Muscle layer of colon (tissue), 2 donors: Measurements from ENCODE around the gene SPACA5B.
"Not testable (repeated sequence)": the region's sequence is repeated elsewhere in the genome, so short reads cannot be mapped to it uniquely, and the experiment has no call there.

ENCODE experiments used
- H3K27ac ChIP-seq: one replicate; pipeline ENCODE4 v1.7.0; 2013; ENCODE audit warnings: low read depth, mild to moderate bottlenecking, low read length, moderate library complexity
- H3K27me3 ChIP-seq, 2 donors: one replicate each; pipeline ENCODE4 v1.7.0; 2013; ENCODE audit warnings: low read length in 2 of 2, mild to moderate bottlenecking in 2 of 2; ENCODE audit not compliant: insufficient read depth in 2 of 2, control insufficient read depth in 1 of 2
- H3K36me3 ChIP-seq: one replicate; pipeline ENCODE4 v1.7.0; 2013; ENCODE audit warnings: mild to moderate bottlenecking, low read length; ENCODE audit not compliant: insufficient read depth
- H3K4me1 ChIP-seq: one replicate; pipeline ENCODE4 v1.7.0; 2013; ENCODE audit warnings: mild to moderate bottlenecking, low read length; ENCODE audit not compliant: insufficient read depth
- H3K4me3 ChIP-seq, 2 donors: one replicate each; pipeline ENCODE4 v1.7.0; 2013; ENCODE audit warnings: low read length in 2 of 2, low read depth in 1 of 2, mild to moderate bottlenecking in 1 of 2, moderate library complexity in 1 of 2
- H3K9ac ChIP-seq: one replicate; pipeline ENCODE4 v1.7.0; 2013; ENCODE audit warnings: low read length
- H3K9me3 ChIP-seq: one replicate; pipeline ENCODE4 v1.7.0; 2013; ENCODE audit warnings: mild to moderate bottlenecking, low read length
- donor health status: abdominal sarcoma.
- donor health status: Adenocarcinoma of cecum.

Gene SPACA5B

DNA sequence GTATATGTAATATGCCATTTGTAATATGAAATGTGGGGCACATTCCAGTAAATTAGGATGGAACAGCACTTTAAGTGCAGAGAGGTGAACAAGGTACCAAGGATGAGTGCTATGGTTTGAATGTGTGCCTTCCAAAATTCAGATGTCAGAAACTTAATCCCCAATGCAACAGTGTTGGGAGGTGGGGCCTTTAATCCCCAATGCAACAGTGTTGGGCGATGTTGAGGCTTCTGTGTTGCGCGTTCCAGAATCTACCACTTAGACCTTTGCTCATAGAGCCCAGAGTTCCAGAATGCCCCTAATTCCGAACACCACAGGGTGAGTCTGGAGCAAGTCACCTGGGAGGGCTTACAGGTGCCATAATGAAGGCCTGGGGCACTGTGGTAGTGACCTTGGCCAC is at the start of gene SPACA5B:
Gene SPACA5B (plus strand): TSS at position 301 of the 400 bp plus-strand sequence. CDS start 62 bp downstream, at position 363.
- H3K4me1 ChIP-seq, H3K9me3 ChIP-seq, H3K27ac ChIP-seq, H3K4me3 ChIP-seq, H3K9ac ChIP-seq, H3K27me3 ChIP-seq, H3K36me3 ChIP-seq: not testable (repeated sequence)

DNA sequence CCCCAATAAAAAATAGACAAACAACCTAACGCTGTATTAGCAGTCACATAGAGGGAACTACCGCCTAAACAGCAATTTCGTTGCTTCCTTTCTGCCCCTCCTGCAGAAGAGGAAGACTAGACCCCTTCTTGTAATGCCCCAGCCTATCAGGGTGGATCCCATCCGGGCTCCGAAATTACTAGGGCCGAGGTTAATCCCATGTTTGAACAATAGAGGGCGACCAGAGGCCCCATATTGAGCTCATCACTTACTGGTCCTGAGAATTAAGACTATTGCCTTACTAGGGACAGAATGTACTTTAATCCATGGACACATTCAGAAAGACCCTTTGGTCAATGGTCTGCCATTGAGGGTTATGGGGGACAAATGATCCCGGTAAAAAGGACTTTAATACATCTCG is 47.2 kb upstream of the SPACA5B start:
- Histone ChIP-seq H3K9me3 (no peaks in the 10 kb centered on the region), H3K4me1 (no peaks in the 10 kb centered on the region), H3K36me3 (no peaks in the 10 kb centered on the region), H3K27me3 (no peaks in the 10 kb centered on the region), H3K9ac (no peak overlapping the region), H3K4me3 (no peak overlapping the region), H3K27ac (no peak overlapping the region)

DNA sequence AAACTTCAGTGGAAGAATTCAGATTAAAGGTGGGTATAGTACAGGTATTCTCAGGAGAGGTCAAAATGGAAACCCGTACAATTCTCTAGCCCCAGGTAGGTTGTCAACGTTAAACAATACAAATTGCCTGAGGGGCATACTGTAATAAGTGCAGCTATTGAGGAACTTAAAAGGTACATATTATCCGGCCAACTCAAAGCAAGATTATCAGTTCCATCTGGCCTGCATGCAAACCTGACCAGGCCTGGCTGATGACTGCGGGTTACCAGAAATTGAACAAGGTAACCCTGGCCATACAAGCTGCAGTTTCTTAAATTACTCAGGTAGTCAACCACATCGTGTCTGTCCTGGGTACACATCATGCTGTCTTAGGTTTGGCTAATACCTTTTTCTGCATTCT is 46.7 kb upstream of the SPACA5B start:
- no peaks in the 10 kb centered on the region for H3K4me1 ChIP-seq
- H3K36me3 ChIP-seq: no peaks in the 10 kb centered on the region
- no peaks in the 10 kb centered on the region for H3K9me3 ChIP-seq
- no peak overlapping the region for H3K9ac ChIP-seq
- no peak overlapping the region for H3K27ac ChIP-seq
- peaks cover 0 to under 1% of the 10 kb centered on the region in 2 donors for H3K27me3 ChIP-seq
- no peak overlapping the region for H3K4me3 ChIP-seq

DNA sequence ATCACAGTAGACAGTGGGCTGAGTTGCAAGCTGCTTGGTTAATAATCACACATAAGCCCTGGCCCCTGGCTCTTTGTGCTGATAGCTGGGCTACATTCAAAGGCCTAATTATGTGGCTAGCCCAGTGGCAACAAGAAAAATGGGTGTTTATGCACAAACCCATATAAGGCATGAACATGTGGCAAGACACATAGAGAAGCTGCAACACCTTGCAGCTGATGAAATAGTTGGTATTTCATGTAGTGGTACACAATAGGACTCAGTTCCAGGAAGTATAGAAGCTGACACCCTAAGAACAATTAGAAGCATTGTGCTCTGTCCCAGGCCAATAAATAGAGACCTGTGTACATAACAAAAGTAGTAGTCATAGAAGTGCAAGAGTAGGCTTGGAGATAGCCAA is 44.3 kb upstream of the SPACA5B start:
- Histone ChIP-seq H3K4me3 (no peak overlapping the region), H3K27me3 (peaks cover 0 to 4% of the 10 kb centered on the region in 2 donors)

DNA sequence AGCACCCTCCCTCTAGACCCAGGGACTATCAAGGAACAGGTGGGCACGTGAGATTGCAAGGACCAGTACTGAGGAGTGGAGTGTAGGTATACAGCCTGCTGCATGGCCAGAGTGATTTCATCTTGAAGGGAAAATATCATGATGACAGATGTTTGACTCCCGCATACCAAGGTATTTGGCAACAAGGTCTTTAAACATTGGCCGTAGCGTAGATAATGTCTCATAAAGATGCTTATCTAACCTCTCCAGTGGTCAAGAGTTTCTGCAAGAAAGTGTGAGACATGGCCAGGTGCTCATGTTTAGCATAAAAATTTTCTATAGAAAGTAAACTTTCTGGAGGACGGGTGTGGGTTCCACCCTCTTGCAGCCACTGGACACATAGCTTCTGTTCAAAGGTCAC is 40.3 kb upstream of the SPACA5B start:
- no peak overlapping the region for H3K27ac ChIP-seq
- H3K27me3 ChIP-seq: peaks cover 0 to 4% of the 10 kb centered on the region in 2 donors
- H3K9me3 ChIP-seq: no peaks in the 10 kb centered on the region
- H3K4me3 ChIP-seq: no peak overlapping the region
- no peaks in the 10 kb centered on the region for H3K36me3 ChIP-seq
- no peaks in the 10 kb centered on the region for H3K4me1 ChIP-seq
- H3K9ac ChIP-seq: no peak overlapping the region

More for the DNA sequence above, 44.3 kb upstream of the SPACA5B start:
- Histone ChIP-seq H3K4me1 (no peaks in the 10 kb centered on the region), H3K9ac (no peak overlapping the region), H3K9me3 (no peaks in the 10 kb centered on the region), H3K27ac (no peak overlapping the region), H3K36me3 (no peaks in the 10 kb centered on the region)

DNA sequence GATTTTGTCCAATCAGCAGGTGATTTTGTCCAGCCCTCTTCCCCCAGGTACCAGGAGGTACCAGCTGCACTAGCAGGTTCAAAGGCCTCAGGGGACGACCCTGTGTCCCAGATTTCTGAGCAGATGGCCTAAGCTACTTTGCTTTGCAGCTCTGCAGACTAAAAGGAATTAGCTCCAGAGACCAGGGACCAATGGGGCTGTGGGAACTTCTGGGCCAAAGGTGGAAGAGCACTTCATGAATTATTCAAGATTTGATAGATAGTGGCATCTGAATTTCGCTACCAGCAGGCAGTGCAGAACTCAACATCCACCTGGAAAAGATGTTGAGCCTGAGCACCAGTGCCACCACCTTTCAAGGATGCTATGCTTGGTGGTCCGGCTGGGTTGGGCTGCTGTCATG is 37.9 kb upstream of the SPACA5B start:
- H3K9me3 ChIP-seq, H3K27ac ChIP-seq, H3K4me1 ChIP-seq, H3K9ac ChIP-seq, H3K27me3 ChIP-seq, H3K36me3 ChIP-seq, H3K4me3 ChIP-seq: not testable (repeated sequence)

DNA sequence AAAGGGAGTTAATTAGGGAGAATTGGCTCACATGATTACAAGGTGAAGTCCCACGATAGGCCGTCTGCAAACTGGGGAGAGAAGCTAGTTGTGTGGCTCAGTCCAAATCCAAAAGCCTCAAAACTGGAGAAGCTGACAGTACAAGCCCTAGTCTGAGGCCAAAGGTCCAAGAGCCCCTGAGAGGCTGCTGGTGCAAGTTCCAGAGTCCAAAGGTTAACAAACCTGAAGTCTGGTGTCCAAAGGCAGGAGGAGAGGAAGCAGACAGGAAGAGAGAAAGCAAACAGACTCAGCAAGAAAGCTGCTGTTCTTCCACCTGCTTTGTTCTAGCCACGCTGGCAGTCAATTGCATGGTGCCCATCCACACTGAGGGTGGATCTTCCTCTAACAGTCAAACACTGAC is 29.0 kb upstream of the SPACA5B start:
- Histone ChIP-seq H3K4me1 (no peaks in the 10 kb centered on the region), H3K9ac (no peak overlapping the region), H3K27ac (no peak overlapping the region), H3K4me3 (no peak overlapping the region), H3K36me3 (no peaks in the 10 kb centered on the region), H3K9me3 (no peaks in the 10 kb centered on the region), H3K27me3 (no peaks in the 10 kb centered on the region)

DNA sequence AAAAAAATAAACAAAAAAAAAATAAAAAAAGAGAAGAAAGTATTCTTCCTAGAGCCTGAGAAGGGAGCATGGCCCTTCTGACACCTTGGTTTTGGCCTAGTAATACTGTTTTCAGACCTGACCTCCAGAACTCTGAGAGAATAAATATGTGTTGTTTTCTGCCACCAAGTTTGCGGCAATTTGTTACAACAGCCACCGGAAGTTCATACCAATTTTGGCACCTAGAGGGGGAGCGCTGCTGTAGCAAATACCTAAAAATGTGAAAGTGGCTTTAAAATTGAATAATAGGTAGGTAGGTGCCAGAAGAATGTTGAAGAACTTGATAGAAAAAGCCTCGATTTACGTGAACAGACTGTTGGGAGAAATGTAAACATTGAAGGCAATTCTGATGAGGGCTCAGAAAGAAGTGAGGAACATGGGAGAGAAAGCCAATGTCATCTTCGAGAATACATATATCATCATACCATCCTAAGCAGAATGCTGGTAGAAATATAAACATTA is 27.5 kb upstream of the SPACA5B start:
- Histone ChIP-seq H3K27me3 (no peaks in the 10 kb centered on the region), H3K36me3 (no peaks in the 10 kb centered on the region), H3K4me1 (no peaks in the 10 kb centered on the region), H3K9ac (no peak overlapping the region), H3K9me3 (no peaks in the 10 kb centered on the region), H3K4me3 (no peak overlapping the region), H3K27ac (no peak overlapping the region)

DNA sequence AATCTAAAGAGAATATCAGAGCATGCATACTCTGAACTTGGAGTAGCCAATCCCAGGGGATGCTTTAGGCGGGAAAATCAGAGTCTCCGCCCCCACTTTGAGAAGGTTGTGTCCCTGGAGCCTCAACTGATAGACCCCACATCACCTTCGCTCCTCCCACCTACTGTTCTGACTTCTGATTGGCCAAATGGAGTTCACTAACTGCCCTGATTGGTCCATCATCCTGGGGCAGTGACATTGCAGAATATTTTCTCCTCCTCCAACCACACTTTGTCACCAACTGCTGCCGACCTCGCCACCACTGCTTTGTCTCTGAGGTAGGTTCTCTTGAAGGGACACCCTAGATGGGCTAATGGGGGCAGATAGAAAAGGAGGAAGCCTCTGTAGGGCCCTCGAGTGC is 22.7 kb upstream of the SPACA5B start:
- no peaks in the 10 kb centered on the region for H3K27me3 ChIP-seq
- no peak overlapping the region for H3K9ac ChIP-seq
- no peak overlapping the region for H3K4me3 ChIP-seq
- H3K4me1 ChIP-seq: no peaks in the 10 kb centered on the region
- H3K9me3 ChIP-seq: no peaks in the 10 kb centered on the region
- H3K27ac ChIP-seq: no peak overlapping the region
- H3K36me3 ChIP-seq: no peaks in the 10 kb centered on the region

DNA sequence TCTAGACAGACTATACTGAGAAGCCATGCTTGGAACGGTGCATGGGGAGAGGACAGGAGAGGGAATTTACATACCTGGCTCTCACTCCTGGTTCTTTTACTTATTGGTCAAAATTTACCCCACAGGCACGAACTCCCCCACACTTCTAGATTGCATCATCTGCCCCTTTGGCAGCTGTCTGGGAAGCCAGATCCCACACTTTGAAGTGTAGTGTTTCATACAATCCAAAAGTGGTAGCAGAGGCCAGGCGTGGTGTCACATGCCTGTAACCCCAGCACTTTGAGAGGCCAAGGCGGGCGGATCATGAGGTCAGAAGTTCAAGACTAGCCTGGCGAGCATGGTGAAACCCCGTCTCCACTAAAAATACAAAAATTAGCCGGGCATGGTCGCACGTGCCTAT is 5.1 kb upstream of the SPACA5B start:
- H3K4me1 ChIP-seq, H3K27me3 ChIP-seq, H3K27ac ChIP-seq, H3K9ac ChIP-seq, H3K9me3 ChIP-seq, H3K36me3 ChIP-seq, H3K4me3 ChIP-seq: not testable (repeated sequence)

DNA sequence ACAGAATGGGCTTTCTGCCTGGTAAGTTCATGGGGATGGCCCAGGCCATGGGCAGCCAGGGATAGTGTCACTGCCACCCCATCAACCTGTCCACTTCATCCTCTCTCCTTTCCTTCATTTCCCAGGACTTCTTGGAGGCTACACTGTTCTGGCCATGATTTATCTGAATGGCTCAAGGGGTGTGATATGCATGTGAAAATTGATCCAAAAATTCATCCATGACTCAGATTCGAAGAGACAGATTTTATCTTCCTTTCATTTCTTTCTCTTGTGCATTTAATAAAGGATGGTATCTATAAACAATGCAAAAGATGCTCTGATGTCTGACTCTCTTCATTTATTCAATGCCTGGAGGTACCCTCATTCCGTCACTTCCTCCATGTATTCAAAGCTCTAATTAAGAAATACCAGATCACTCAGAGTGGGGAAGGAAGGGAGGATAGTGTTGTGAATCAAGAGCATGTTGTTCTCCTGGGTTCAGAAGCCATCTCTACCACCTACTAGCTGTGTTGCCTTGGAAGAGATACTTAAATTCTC is 1.9 kb downstream of the SPACA5B start:
- H3K4me1 ChIP-seq, H3K9ac ChIP-seq, H3K27ac ChIP-seq, H3K9me3 ChIP-seq, H3K4me3 ChIP-seq, H3K27me3 ChIP-seq, H3K36me3 ChIP-seq: not testable (repeated sequence)

DNA sequence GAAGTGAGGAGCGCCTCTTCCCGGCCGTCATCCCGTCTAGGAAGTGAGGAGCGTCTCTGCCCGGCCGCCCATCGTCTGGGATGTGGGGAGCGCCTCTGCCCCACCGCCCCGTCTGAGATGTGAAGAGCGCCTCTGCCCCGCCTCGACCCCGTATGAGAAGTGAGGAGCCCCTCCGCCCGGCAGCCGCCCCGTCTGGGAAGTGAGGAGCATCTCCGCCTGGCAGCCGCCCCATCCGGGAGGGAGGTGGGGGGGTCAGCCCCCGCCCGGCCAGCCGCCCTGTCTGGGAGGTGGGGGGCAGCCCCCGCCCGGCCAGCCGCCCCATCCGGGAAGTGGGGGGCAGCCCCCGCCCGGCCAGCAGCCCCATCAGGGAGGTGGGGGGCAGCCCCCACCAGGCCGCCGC is 8.7 kb downstream of the SPACA5B start:
- not testable (repeated sequence) for H3K27me3 ChIP-seq

More for the DNA sequence above, 8.7 kb downstream of the SPACA5B start:
- H3K4me3 ChIP-seq, H3K4me1 ChIP-seq, H3K9ac ChIP-seq, H3K9me3 ChIP-seq, H3K27ac ChIP-seq, H3K36me3 ChIP-seq: not testable (repeated sequence)
